HEK293 (cell line): ENCODE results near the gene CLDN24.

Source experiments
- CTCF ChIA-PET: fragments of 350-600 bp; formaldehyde crosslinking; extraction: SDS; loops from one replicate; lab custom pipeline; 2021; ENCODE audit warnings: antibody characterized with exemption; lab: Yijun Ruan, JAX
- POLR2A ChIA-PET: fragments of 300-600 bp; formaldehyde crosslinking; extraction: SDS; loops from one replicate; lab custom pipeline; 2020; ENCODE audit warnings: antibody characterized with exemption, inconsistent platforms; lab: Yijun Ruan, JAX
- H3K27ac ChIP-seq: fragments of 200-500 bp; sonication (Bioruptor generic); 2 replicates; pipeline ENCODE4 v1.5.1; 2014; ENCODE audit warnings: low read depth, low read length, control low read depth, inconsistent platforms; ENCODE audit errors: extremely low read depth
- H3K36me3 ChIP-seq, 2 experiments: fragments of 200-500 bp in 1 of 2; sonication (Bioruptor generic) in 1 of 2; 1 replicate in 1 of 2; 2 replicates in 1 of 2; pipeline ENCODE4 v1.5.1; 2014 to 2017; ENCODE audit warnings: inconsistent platforms in 2 of 2, low read length in 2 of 2; ENCODE audit not compliant: control insufficient read depth in 2 of 2, insufficient read depth in 1 of 2
- H3K4me1 ChIP-seq: fragments of 200-500 bp; sonication (Bioruptor generic); 2 replicates; pipeline ENCODE4 v1.5.1; 2014; ENCODE audit warnings: mild to moderate bottlenecking, low read length, inconsistent platforms; ENCODE audit not compliant: control insufficient read depth, insufficient read depth
- H3K4me3 ChIP-seq: 2 replicates; pipeline ENCODE4 v1.5.1; 2011; ENCODE audit warnings: low read depth, mild to moderate bottlenecking, control low read depth, low read length, moderate library complexity
- H3K9me3 ChIP-seq: fragments of 200-500 bp; sonication (Bioruptor generic); 2 replicates; pipeline ENCODE4 v1.5.1; 2014; ENCODE audit warnings: low read depth, low read length, inconsistent platforms; ENCODE audit not compliant: control insufficient read depth, insufficient read depth
- GFI1B ChIP-seq: fragments of 450-650 bp; formaldehyde crosslinking; IDR thresholded peaks from 2 replicates; pipeline ENCODE4 v1.5.1; 2016; ENCODE audit warnings: missing biosample characterization, missing genetic modification characterization
- GLIS1 ChIP-seq: fragments of 450-650 bp; formaldehyde crosslinking; IDR thresholded peaks from 2 replicates; pipeline ENCODE4 v1.5.1; 2016; ENCODE audit warnings: missing biosample characterization, missing genetic modification characterization
- MEIS1 ChIP-seq: sonication (generic); formaldehyde crosslinking; IDR thresholded peaks from 2 replicates; pipeline ENCODE4 v1.8.1; 2022; ENCODE audit warnings: missing genetic modification reagents, mild to moderate bottlenecking, borderline replicate concordance
- OVOL3 ChIP-seq: fragments of 450-650 bp; formaldehyde crosslinking; IDR thresholded peaks from 2 replicates; pipeline ENCODE4 v1.5.1; 2016; ENCODE audit warnings: missing biosample characterization, missing genetic modification characterization
- PRDM1 ChIP-seq: fragments of 450-650 bp; formaldehyde crosslinking; IDR thresholded peaks from 2 replicates; pipeline ENCODE4; 2016; ENCODE audit warnings: missing biosample characterization, missing genetic modification characterization
- TCF7L2 ChIP-seq: IDR thresholded peaks from 2 replicates; pipeline ENCODE4 v1.6.1; 2011; ENCODE audit warnings: low read depth, mild to moderate bottlenecking, inconsistent platforms, low read length, moderate library complexity, borderline replicate concordance
- TSHZ1 ChIP-seq: fragments of 450-650 bp; formaldehyde crosslinking; IDR thresholded peaks from 2 replicates; pipeline ENCODE4 v1.5.1; 2016; ENCODE audit warnings: missing biosample characterization, missing genetic modification characterization, borderline replicate concordance
- ZBTB6 ChIP-seq: fragments of 450-650 bp; formaldehyde crosslinking; IDR thresholded peaks from 2 replicates; pipeline ENCODE4 v1.5.1; 2017; ENCODE audit warnings: missing biosample characterization, missing genetic modification characterization
- ZBTB8A ChIP-seq: fragments of 450-650 bp; formaldehyde crosslinking; IDR thresholded peaks from 2 replicates; pipeline ENCODE4 v1.5.1; 2016; ENCODE audit warnings: missing biosample characterization, missing genetic modification characterization
- ZFP37 ChIP-seq: fragments of 450-650 bp; formaldehyde crosslinking; IDR thresholded peaks from 2 replicates; pipeline ENCODE4 v1.5.1; 2016; ENCODE audit warnings: missing biosample characterization, missing genetic modification characterization
- ZNF114 ChIP-seq: fragments of 450-650 bp; formaldehyde crosslinking; IDR thresholded peaks from 2 replicates; pipeline ENCODE4 v1.5.0; 2017; ENCODE audit warnings: missing biosample characterization, missing genetic modification characterization
- ZNF140 ChIP-seq: fragments of 450-650 bp; formaldehyde crosslinking; IDR thresholded peaks from 2 replicates; pipeline ENCODE4 v1.5.1; 2016; ENCODE audit warnings: missing biosample characterization, missing genetic modification characterization
- ZNF280C ChIP-seq: fragments of 450-650 bp; formaldehyde crosslinking; IDR thresholded peaks from 2 replicates; pipeline ENCODE4 v1.5.1; 2016; ENCODE audit warnings: missing biosample characterization, missing genetic modification characterization
- ZNF394 ChIP-seq: fragments of 450-650 bp; formaldehyde crosslinking; IDR thresholded peaks from 2 replicates; pipeline ENCODE4 v1.5.1; 2016; ENCODE audit warnings: missing biosample characterization, missing genetic modification characterization, mild to moderate bottlenecking, moderate library complexity, borderline replicate concordance
- ZNF404 ChIP-seq: fragments of 450-650 bp; formaldehyde crosslinking; IDR thresholded peaks from 2 replicates; pipeline ENCODE4 v1.5.1; 2017; ENCODE audit warnings: missing biosample characterization, missing genetic modification characterization
- ZNF529 ChIP-seq: fragments of 450-650 bp; formaldehyde crosslinking; IDR thresholded peaks from 2 replicates; pipeline ENCODE4 v1.5.1; 2017; ENCODE audit warnings: missing genetic modification characterization, missing biosample characterization; ENCODE audit not compliant: insufficient replicate concordance
- ZNF555 ChIP-seq: fragments of 450-650 bp; formaldehyde crosslinking; conservative IDR thresholded peaks from 2 replicates; pipeline ENCODE4 v1.5.1; 2017; ENCODE audit warnings: missing biosample characterization, mild to moderate bottlenecking, missing genetic modification characterization, inconsistent platforms
- ZNF600 ChIP-seq: fragments of 450-650 bp; formaldehyde crosslinking; IDR thresholded peaks from 2 replicates; pipeline ENCODE4 v1.5.1; 2016; ENCODE audit warnings: missing biosample characterization, missing genetic modification characterization
- ZNF621 ChIP-seq: fragments of 450-650 bp; formaldehyde crosslinking; IDR thresholded peaks from 2 replicates; pipeline ENCODE4 v1.5.1; 2017; ENCODE audit warnings: missing biosample characterization, missing genetic modification characterization
- ZNF629 ChIP-seq: fragments of 450-650 bp; formaldehyde crosslinking; IDR thresholded peaks from 2 replicates; pipeline ENCODE4 v1.5.1; 2017; ENCODE audit warnings: missing biosample characterization, missing genetic modification characterization
- ZNF664 ChIP-seq: fragments of 450-650 bp; formaldehyde crosslinking; IDR thresholded peaks from 2 replicates; pipeline ENCODE4 v1.5.1; 2016; ENCODE audit warnings: missing biosample characterization, missing genetic modification characterization
- ZNF768 ChIP-seq: fragments of 450-650 bp; formaldehyde crosslinking; IDR thresholded peaks from 2 replicates; pipeline ENCODE4 v1.5.1; 2018; ENCODE audit warnings: missing biosample characterization, mild to moderate bottlenecking, missing genetic modification characterization

The CLDN24 gene

GRCh38 chr4:183335369-183335940 lies 13.2 kb upstream of the CLDN24 start:
- ChIA-PET POLR2A (no interaction called here), CTCF (no interaction called here)
- no peak for TF ChIP-seq ZNF140
- no peak for TF ChIP-seq TSHZ1
- TF ChIP-seq ZNF394 (tag by site-specific recombination): no peak
- no peak for TF ChIP-seq ZFP37 (tag by site-specific recombination)
- no peak for TF ChIP-seq ZBTB8A (tag by site-specific recombination)
- TF ChIP-seq ZBTB6 (tag by site-specific recombination): no peak
- no peak for TF ChIP-seq ZNF621 (tag by site-specific recombination)
- no peak for TF ChIP-seq GLIS1 (tag by site-specific recombination)
- no peak for TF ChIP-seq TCF7L2
- no peak for TF ChIP-seq OVOL3 (tag by site-specific recombination)
- no peak for TF ChIP-seq ZNF768 (tag by site-specific recombination)
- TF ChIP-seq ZNF629 (tag by site-specific recombination): no peak
- H3K4me3 ChIP-seq: no peak overlapping the region
- H3K4me1 ChIP-seq: no peaks in the 10 kb centered on the region; the same call in 1 of the 2 replicates
- H3K27ac ChIP-seq: no peak overlapping the region
- H3K36me3 ChIP-seq: no peaks in the 10 kb centered on the region
- H3K9me3 ChIP-seq: no peaks in the 10 kb centered on the region

- Histone ChIP-seq H3K36me3 (no peaks in the 10 kb centered on the region), H3K27ac (no peak overlapping the region), H3K4me3 (no peak overlapping the region), H3K9me3 (no peaks in the 10 kb centered on the region), H3K4me1 (no peaks in the 10 kb centered on the region; the same call in 1 of the 2 replicates)
- POLR2A ChIA-PET: no interaction called here
- CTCF ChIA-PET: no interaction called here
- peak; percentile 11; the same call in 1 of the 2 replicates for TF ChIP-seq ZNF664 (tag by site-specific recombination)
- peak; percentile 66 for TF ChIP-seq ZNF629 (tag by site-specific recombination)
- TF ChIP-seq ZNF600 (tag by site-specific recombination): peak; percentile 65
- no peak for TF ChIP-seq PRDM1 (tag by site-specific recombination)
- TF ChIP-seq GLIS1 (tag by site-specific recombination): peak; percentile 51
- no peak for TF ChIP-seq ZNF404 (tag by site-specific recombination)
- TF ChIP-seq TSHZ1: no peak
- no peak for TF ChIP-seq ZNF529
- TF ChIP-seq GFI1B: peak; percentile 87
- TF ChIP-seq ZNF114 (tag by site-specific recombination): no peak
- TF ChIP-seq MEIS1 (CRISPR knock-in tag): no peak
- TF ChIP-seq ZNF280C: no peak
- TF ChIP-seq ZNF555: no peak
These were observed 11.8 kb upstream of the CLDN24 start for GRCh38 chr4:183333983-183334382.
